Neural cell (in vitro differentiated cells): ENCODE data around the gene PHYHIPL. TPM values are rescaled to one million over a fixed set of nuclear protein-coding genes. Genes with fewer than 3 reads are reported as not detected.

Experiments used
- H2AFZ ChIP-seq: fragments of 200-600, 300-800 bp; sonication (generic), shearing (Covaris generic); 2 replicates; pipeline ENCODE4 v1.6.0; 2014; ENCODE audit warnings: low read depth, mild to moderate bottlenecking, antibody characterized with exemption, low read length, moderate library complexity
- H3F3A ChIP-seq: fragments of 200-600 bp; shearing (Covaris generic); 2 replicates; pipeline ENCODE4 v1.6.1; 2016; ENCODE audit warnings: mild to moderate bottlenecking, moderate library complexity, mixed read lengths, antibody characterized with exemption, low read length; ENCODE audit not compliant: insufficient read depth, poor library complexity, severe bottlenecking
- H3K27ac ChIP-seq: fragments of 200-600, 300-800 bp; sonication (generic), shearing (Covaris generic); 2 replicates; pipeline ENCODE4 v1.5.1; 2014; ENCODE audit warnings: mild to moderate bottlenecking, low read length, moderate library complexity
- H3K27me3 ChIP-seq: fragments of 300-800, 200-600 bp; sonication (generic), shearing (Covaris generic); 2 replicates; pipeline ENCODE4 v1.6.0; 2014; ENCODE audit warnings: mild to moderate bottlenecking, low read depth, low read length, moderate library complexity; ENCODE audit not compliant: insufficient read depth
- H3K36me3 ChIP-seq: fragments of 300-800, 200-600 bp; sonication (generic), shearing (Covaris generic); 2 replicates; pipeline ENCODE4 v1.5.1; 2014; ENCODE audit warnings: mild to moderate bottlenecking, antibody characterized with exemption, low read length, moderate library complexity; ENCODE audit not compliant: insufficient read depth
- H3K4me2 ChIP-seq: fragments of 300-800, 200-600 bp; sonication (generic), shearing (Covaris generic); 2 replicates; pipeline ENCODE4 v1.6.0; 2014; ENCODE audit warnings: mild to moderate bottlenecking, low read length
- H3K4me3 ChIP-seq: fragments of 300-800, 200-600 bp; sonication (generic), shearing (Covaris generic); 2 replicates; pipeline ENCODE4 v1.5.1; 2014; ENCODE audit warnings: mild to moderate bottlenecking, low read length, moderate library complexity
- H3K79me2 ChIP-seq: fragments of 200-600 bp; shearing (Covaris generic); replicated peaks from 2 replicates; pipeline ENCODE4 v1.6.0; 2014; ENCODE audit warnings: mild to moderate bottlenecking, low read length, moderate library complexity; ENCODE audit not compliant: insufficient read depth
- H3K9ac ChIP-seq: fragments of 300-800, 200-600 bp; sonication (generic), shearing (Covaris generic); 2 replicates; pipeline ENCODE4 v1.6.1; 2016; ENCODE audit warnings: mild to moderate bottlenecking, low read length, mixed read lengths
- H3K9me2 ChIP-seq: fragments of 200-600 bp; shearing (Covaris generic); 2 replicates; pipeline ENCODE4 v1.6.1; 2016; ENCODE audit warnings: mild to moderate bottlenecking, low read length, mixed read lengths; ENCODE audit not compliant: insufficient read depth
- H3K9me3 ChIP-seq: fragments of 200-600, 300-800 bp; sonication (generic), shearing (Covaris generic); 2 replicates; pipeline ENCODE4 v1.6.1; 2016; ENCODE audit warnings: mild to moderate bottlenecking, mixed run types, low read length, moderate library complexity, mixed read lengths
- H4K20me1 ChIP-seq: fragments of 200-600 bp; shearing (Covaris generic); 2 replicates; pipeline ENCODE4 v1.6.1; 2016; ENCODE audit warnings: mild to moderate bottlenecking, mixed run types; ENCODE audit not compliant: insufficient read depth
- EP300 ChIP-seq: fragments of 450-650 bp; conservative IDR thresholded peaks from 2 replicates; pipeline ENCODE4 v1.6.1; 2014; ENCODE audit warnings: antibody characterized with exemption, mild to moderate bottlenecking, moderate library complexity; ENCODE audit not compliant: poor library complexity, severe bottlenecking
- EZH2 ChIP-seq: fragments of 200-600, 300-800 bp; shearing (Covaris generic), sonication (generic); IDR thresholded peaks from 2 replicates; pipeline ENCODE4 v1.6.1; 2014; ENCODE audit warnings: antibody characterized with exemption, low read length, borderline replicate concordance, mild to moderate bottlenecking; ENCODE audit not compliant: insufficient read depth, poor library complexity, severe bottlenecking
- MXI1 ChIP-seq: fragments of 450-650 bp; conservative IDR thresholded peaks from 2 replicates; pipeline ENCODE4 v1.6.1; 2014; ENCODE audit warnings: antibody characterized with exemption, mild to moderate bottlenecking; ENCODE audit not compliant: poor library complexity, severe bottlenecking
- POLR2AphosphoS5 ChIP-seq: IDR thresholded peaks from 2 replicates; pipeline ENCODE4 v1.6.1; 2012
- RAD21 ChIP-seq: fragments of 450-650 bp; conservative IDR thresholded peaks from 2 replicates; pipeline ENCODE4 v1.6.1; 2014; ENCODE audit warnings: antibody characterized with exemption, mild to moderate bottlenecking, moderate library complexity
- SMC3 ChIP-seq: fragments of 450-650 bp; conservative IDR thresholded peaks from 2 replicates; pipeline ENCODE4 v1.6.1; 2014; ENCODE audit warnings: antibody characterized with exemption, mild to moderate bottlenecking, moderate library complexity; ENCODE audit not compliant: poor library complexity
- TAF1 ChIP-seq: IDR thresholded peaks from 2 replicates; pipeline ENCODE4 v1.6.1; 2012; ENCODE audit warnings: low read depth
- polyA plus RNA-seq: library from polyadenylated mRNA; depleted of rRNA; stranded (reverse); fragments of >200 nt; gene quantifications from 2 replicates; pipeline ENCODE4 v1.2.3, GENCODE V29; 2014
- TF ChIP-seq, protein P1 (sequence below): IDR thresholded peaks from 2 replicates; pipeline ENCODE4 v1.6.1; 2012; ENCODE audit warnings: borderline replicate concordance
- TF ChIP-seq, protein P2 (sequence below): fragments of 450-650 bp; IDR thresholded peaks from 2 replicates; pipeline ENCODE4 v1.5.1; 2014; ENCODE audit warnings: antibody characterized with exemption, mild to moderate bottlenecking, moderate library complexity; ENCODE audit not compliant: poor library complexity, severe bottlenecking

Gene PHYHIPL
- polyA plus RNA-seq, 1 donor from 2014 or later: 33.9 TPM

DNA sequence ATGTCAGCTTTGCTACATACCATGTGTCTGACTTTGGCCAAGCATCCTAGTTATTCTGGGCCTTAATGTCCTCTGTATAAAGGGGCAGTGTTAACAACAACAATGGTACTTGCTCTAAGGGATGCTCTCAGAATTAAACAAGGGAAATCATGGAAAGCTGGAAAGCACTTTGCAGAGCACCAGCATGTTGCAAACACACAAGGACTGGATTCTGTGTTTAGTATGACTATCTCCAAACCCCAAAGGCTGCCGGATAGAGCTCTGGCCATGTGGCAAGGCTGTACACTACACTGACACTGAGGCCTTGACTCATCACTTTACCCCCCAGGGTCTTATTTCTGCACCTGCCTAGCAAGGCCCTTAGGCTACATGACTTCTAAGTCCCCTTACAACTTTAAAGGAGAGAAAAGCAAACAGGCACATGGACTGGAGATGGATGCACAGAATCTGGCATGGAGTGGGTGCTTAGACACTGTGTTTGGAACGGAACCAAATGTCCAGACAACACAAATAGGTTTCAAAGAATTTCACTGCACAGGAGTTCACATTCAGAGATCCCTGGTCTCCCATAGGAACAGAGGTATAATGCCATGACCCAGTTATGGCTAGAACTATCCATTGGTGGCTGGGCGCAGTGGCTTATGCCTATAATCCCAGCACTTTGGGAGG is 111.3 kb downstream of the PHYHIPL start:
- TF ChIP-seq, protein P1, sequence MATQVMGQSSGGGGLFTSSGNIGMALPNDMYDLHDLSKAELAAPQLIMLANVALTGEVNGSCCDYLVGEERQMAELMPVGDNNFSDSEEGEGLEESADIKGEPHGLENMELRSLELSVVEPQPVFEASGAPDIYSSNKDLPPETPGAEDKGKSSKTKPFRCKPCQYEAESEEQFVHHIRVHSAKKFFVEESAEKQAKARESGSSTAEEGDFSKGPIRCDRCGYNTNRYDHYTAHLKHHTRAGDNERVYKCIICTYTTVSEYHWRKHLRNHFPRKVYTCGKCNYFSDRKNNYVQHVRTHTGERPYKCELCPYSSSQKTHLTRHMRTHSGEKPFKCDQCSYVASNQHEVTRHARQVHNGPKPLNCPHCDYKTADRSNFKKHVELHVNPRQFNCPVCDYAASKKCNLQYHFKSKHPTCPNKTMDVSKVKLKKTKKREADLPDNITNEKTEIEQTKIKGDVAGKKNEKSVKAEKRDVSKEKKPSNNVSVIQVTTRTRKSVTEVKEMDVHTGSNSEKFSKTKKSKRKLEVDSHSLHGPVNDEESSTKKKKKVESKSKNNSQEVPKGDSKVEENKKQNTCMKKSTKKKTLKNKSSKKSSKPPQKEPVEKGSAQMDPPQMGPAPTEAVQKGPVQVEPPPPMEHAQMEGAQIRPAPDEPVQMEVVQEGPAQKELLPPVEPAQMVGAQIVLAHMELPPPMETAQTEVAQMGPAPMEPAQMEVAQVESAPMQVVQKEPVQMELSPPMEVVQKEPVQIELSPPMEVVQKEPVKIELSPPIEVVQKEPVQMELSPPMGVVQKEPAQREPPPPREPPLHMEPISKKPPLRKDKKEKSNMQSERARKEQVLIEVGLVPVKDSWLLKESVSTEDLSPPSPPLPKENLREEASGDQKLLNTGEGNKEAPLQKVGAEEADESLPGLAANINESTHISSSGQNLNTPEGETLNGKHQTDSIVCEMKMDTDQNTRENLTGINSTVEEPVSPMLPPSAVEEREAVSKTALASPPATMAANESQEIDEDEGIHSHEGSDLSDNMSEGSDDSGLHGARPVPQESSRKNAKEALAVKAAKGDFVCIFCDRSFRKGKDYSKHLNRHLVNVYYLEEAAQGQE: no peak
- no peak for TF ChIP-seq MXI1
- TF ChIP-seq, protein P2, sequence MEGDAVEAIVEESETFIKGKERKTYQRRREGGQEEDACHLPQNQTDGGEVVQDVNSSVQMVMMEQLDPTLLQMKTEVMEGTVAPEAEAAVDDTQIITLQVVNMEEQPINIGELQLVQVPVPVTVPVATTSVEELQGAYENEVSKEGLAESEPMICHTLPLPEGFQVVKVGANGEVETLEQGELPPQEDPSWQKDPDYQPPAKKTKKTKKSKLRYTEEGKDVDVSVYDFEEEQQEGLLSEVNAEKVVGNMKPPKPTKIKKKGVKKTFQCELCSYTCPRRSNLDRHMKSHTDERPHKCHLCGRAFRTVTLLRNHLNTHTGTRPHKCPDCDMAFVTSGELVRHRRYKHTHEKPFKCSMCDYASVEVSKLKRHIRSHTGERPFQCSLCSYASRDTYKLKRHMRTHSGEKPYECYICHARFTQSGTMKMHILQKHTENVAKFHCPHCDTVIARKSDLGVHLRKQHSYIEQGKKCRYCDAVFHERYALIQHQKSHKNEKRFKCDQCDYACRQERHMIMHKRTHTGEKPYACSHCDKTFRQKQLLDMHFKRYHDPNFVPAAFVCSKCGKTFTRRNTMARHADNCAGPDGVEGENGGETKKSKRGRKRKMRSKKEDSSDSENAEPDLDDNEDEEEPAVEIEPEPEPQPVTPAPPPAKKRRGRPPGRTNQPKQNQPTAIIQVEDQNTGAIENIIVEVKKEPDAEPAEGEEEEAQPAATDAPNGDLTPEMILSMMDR: no peak

DNA sequence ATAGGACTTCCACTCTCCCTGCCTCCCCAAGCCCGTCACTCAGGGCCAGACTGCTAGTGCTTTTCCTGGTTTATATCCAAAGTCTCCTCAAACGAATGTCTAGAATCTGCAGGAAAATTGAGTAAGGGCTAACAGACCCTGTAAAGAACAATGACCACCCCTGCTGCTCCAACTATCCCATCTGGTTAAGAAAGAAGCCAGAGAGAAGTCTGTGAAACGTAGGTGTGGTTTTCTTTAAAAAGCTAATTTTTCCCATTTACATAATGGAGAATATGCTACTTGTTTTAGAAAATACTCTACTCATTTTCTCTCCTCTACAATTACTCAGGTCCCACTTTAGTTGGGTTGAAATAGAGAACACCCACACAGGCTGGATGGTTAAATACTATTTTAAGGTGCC is 113.4 kb downstream of the PHYHIPL start:
- Histone ChIP-seq H2AFZ (no peak overlapping the region), H3K4me2 (no peak overlapping the region), H3K27ac (no peak overlapping the region)

More for the DNA sequence above, 111.3 kb downstream of the PHYHIPL start:
- Histone ChIP-seq H3K9me2 (no peaks in the 10 kb centered on the region), H3K36me3 (peaks cover 6% of the 10 kb centered on the region), H3K4me2 (no peak overlapping the region), H3K27me3 (no peaks in the 10 kb centered on the region), H3K79me2 (no peaks in the 10 kb centered on the region), H3K27ac (no peak overlapping the region), H3K9me3 (no peaks in the 10 kb centered on the region), H3K9ac (no peak overlapping the region), H3K4me3 (no peak overlapping the region), H2AFZ (no peak overlapping the region), H3F3A (no peaks in the 10 kb centered on the region), H4K20me1 (no peaks in the 10 kb centered on the region)

More for the DNA sequence above, 113.4 kb downstream of the PHYHIPL start:
- peaks cover 6% of the 10 kb centered on the region for H3K36me3 ChIP-seq
- H3K27me3 ChIP-seq: no peaks in the 10 kb centered on the region
- H3K79me2 ChIP-seq: peaks cover under 1% of the 10 kb centered on the region
- H3K4me3 ChIP-seq: no peak overlapping the region
- no peaks in the 10 kb centered on the region for H4K20me1 ChIP-seq
- H3F3A ChIP-seq: no peaks in the 10 kb centered on the region
- H3K9me3 ChIP-seq: no peaks in the 10 kb centered on the region
- H3K9me2 ChIP-seq: no peaks in the 10 kb centered on the region
- H3K9ac ChIP-seq: no peak overlapping the region
- TF ChIP-seq MXI1: no peak
- no peak for TF ChIP-seq RAD21
- no peak for TF ChIP-seq TAF1
- TF ChIP-seq SMC3: no peak
- TF ChIP-seq, protein P2: no peak
- TF ChIP-seq EZH2: no peak
- no peak for TF ChIP-seq POLR2AphosphoS5
- TF ChIP-seq, protein P1: no peak
- no peak for TF ChIP-seq EP300
